GM11168 (cell line): ENCODE measurements around the gene PNMA6E.

ENCODE experiments used
- in situ Hi-C: fragments of 300-500 bp; cut with MboI; formaldehyde crosslinking; loops from one replicate; pipeline ENCODE4 v1.12.0; 2022; ENCODE audit warnings: low sequenced_read_pairs; ENCODE audit not compliant: unreplicated experiment

PNMA6E gene

DNA sequence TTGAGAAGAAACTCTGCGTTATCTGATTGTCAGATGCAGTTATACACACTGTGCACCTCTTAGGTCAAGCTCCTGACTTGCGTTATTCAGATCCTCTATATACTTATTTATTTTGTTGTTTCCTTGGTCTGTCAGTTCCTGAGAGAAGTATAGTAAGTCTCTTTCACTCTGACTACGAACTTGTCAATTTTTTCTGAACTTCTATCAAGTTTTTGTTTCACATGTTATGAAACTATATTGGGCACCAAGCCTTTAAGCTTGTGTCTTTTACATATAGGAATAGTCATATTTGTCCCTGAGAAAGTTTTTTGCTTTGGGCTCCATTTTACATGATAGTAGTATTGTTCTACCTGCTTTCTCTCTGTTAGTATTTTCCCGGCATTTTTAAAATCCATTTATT lies 35.5 kb downstream of the PNMA6E start:
- in situ Hi-C loops: no loop called here

DNA sequence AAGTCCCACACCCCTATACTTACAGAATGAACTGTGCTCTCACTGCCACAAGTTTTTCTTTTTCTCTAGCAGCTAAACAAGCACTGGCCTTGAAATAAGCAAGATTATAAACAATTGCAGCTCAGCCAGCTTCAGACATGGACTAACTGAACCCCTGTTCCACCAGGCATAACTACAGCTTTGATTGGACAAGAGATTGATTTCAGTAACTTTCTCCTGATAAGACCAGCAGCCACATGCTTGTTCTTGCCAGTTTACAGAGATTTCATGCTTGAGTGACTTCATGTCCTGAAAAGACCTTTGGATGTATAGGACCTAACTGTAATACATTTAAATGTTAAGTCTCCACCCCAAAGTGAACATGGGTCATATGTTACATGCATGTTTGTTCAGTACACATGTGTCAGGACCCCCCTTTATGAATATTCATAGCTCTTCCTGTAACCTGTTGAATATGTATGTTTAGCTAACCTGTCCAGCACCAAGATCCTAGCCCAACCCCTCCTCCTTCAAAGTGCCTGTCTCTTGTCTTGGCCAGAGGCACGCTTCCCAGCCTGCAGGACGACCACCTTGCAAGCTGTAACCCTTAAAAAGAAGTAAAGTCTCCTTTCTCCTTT lies 39.3 kb downstream of the PNMA6E start:
- in situ Hi-C loops: no loop called here

DNA sequence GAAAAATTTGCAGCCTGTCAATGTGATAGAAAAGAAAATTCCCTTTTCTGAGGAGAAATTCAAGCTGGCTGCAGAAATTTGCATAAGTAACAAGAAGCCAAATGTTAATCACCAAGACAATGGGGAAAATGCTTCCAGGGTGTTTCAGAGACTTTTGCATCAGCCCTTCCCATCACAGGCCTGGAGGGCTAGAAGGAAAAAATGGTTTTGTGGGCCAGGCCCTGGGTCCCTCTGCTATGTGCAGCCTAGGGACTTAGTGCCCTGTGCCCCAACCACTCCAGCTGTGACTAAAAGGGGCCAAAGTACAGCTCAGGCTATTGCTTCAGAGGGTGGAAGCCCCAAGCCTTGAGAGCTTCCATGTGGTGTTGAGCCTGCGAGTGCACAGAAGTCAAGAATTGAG lies 43.3 kb downstream of the PNMA6E start:
- in situ Hi-C loops: no loop called here

DNA sequence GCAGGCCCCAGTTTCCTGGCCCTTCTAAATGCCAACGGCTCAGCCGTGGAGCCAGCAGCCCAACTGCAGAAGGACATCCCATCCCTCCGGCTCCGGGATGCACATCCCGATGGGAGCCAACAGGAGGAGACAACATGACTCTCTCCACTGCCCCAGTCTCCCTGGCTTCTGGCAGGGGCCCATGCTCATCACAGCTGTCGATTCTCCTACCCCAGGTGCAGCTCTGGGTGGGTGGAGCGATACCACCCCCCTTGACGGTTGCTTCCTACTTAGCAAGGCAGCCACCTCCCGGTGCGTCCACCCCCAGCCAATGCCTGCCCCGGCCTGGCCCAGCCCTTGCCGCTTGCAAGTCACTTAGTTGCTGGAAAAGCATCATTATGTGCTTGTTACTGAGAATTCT lies 47.7 kb downstream of the PNMA6E start:
- in situ Hi-C loops: no loop called here

DNA sequence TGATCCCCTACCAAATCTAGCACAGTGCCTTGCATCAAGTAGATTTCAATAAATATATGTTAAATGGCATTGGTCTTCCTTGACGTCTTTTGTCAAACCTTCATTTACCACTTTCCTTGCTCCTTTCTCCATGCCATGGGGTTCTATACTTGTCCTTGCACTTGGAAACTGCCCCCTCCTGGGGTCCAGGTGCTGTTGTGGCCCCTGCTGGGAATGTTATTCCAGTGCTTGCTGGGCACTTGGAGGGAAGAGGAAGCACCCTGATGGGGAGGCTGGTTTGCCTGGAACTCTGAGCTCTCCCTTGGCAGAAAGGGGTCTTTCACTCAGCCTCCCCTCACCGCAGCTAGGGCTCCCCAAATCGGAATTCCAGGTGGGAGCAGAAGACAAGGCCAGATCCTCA lies 48.3 kb downstream of the PNMA6E start:
- in situ Hi-C loops: no loop called here

DNA sequence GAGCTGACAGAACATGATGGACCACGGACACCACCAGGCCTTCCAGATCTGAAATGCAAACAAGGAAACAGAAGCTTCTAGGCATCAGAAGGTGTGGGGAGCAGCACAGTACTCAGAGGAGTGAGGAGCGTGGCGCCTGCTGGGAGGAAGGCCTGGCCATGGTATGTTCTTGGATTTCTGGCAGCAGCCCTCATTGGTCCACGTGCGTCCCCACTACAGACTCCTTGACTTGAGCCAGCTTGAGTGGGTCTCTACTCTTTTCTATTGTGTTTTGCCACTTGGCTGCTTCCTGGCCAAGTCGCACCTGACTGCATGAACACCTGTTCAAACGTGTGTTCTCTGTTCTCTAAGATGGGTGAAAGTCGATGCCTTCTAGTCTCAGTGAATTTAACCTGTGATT lies 49.2 kb downstream of the PNMA6E start:
- in situ Hi-C loops: no loop called here

DNA sequence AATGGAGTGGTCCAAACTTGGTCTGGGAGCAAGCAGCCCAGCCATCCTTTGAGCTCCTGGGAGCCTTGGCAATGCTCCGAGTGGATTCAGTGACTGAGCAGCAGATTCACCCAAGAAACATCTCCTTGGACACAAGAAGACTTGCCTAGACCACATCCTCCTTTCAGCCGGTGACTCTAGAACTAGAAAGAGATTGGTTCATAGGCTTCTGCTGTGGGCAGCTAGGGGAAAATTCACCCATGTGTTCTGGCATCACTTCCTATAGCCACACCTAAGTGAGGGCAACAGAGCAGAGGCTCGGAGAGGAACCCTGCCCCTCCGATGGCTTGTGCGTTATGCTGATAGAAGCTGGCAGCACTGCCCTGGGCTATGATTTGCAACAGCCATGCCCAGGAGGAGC lies 51.2 kb downstream of the PNMA6E start:
- in situ Hi-C loops: no loop called here

DNA sequence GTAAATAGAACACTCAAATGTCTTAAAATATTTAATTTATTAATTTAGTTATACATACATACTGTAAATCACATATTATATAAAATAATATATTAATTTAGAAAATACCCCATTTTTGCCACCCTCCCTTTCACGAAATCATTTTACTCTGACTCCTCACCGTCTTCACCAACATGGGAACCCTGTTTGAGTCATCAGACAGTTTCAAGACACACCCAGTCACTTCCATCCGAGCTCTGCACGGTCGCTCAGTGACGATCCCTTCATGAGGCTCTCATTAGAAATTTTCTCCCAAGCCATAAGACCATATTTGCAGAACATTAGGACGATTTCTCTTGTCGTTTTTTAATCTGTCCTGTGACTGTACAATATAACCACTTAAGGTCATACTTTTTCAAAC lies 52.7 kb downstream of the PNMA6E start:
- in situ Hi-C loops: no loop called here

DNA sequence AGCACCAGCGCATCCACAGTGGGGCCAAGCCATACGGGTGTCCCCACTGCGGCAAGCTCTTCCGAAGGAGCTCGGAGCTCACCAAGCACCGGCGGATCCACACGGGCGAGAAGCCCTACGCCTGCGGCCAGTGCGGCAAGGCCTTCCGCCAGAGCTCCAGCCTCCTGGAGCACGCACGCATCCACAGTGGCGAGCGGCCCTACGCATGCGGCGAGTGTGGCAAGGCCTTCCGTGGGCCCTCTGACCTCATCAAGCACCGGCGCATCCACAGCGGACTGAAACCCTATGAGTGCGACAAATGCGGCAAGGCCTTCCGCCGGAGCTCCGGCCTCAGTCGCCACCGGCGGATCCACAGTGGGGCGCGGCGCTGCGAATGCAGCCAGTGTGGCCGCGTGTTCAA lies 53.6 kb downstream of the PNMA6E start:
- in situ Hi-C loops: no loop called here
